ENCODE measurements around the gene HLCS. TPM values are rescaled to one million over a fixed set of nuclear protein-coding genes. Genes with fewer than 3 reads are reported as not detected.
A peak's percentile ranks its signal among the peaks of the same experiment; 100 is the strongest.
"Not testable (repeated sequence)": the region's sequence is repeated elsewhere in the genome, so short reads cannot be mapped to it uniquely, and the experiment has no call there.

HLCS gene
- total RNA-seq: 10 to 100 TPM; 16.7 to 28.8 TPM
- 10 to 100 TPM; 12.5 to 14.7 TPM for polyA plus RNA-seq (ENCODE audit: insufficient read length in 2 of 2)
- long read RNA-seq, donor 1, partial matches to known transcripts: 19 of 19 reads
- long read RNA-seq, donor 1, other reads (novel, unspliced or antisense): 0 of 19 reads
- long read RNA-seq, donor 2: 0 reads
- long read RNA-seq, donor 3: 0 reads
- long read RNA-seq, donor 4: 0 reads

DNA sequence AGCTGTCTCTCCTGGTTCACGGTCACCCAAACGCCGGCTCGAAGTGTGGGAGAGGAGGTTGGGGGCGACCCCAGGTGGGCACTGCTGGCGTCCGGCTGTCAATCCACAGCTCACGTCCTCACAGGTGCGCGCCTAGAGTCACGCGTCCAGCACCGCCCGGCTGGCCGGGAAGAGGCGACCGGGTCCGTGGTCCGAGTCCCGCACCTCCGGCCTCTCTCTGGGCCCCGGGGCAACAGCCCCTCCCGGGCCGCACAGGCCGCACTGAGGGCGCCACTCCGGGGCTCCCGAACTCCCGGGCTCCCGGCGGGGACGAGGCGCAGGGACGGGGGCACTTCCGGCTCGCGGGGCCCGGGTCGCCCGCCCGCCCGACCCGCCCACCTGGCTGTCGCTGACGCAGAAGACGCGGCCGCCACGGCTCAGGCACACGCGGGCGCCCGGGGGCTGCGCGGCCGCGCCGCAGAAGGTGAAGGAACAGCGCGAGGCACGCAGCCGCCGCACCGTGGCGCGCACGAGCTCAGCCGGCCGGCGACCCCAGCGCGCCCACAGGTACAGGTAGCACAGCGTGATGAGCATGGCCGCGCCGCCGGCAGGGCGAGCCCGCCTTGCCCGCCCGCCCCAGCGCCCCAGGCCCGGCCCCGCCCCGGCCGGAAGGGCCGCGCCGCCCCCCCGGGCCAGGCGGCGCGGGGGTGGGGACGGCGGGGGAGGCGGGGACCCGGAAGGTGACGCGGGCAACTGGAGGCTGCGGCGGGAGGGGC is at the start of gene HLCS:
TSS of gene HLCS (minus strand) at position 604 of the 755 bp plus-strand sequence. CDS start at position 573, 31 bp downstream.
- Histone ChIP-seq H3K4me1 (ENCODE audit: control insufficient read depth, insufficient read depth, low read length) (peaks cover 12% of the 10 kb centered on the region), H3K27ac (ENCODE audit: low read depth, low read length) (peak within 1 kb of the TSS; percentile 57), H3K27me3 (ENCODE audit: control insufficient read depth, insufficient read depth, low read length) (no peaks in the 10 kb centered on the region), H3K4me3 (ENCODE audit: low read depth, low read length) (peak within 1 kb of the TSS; percentile 48), H3K9me3 (ENCODE audit: control insufficient read depth, insufficient read depth, low read length) (no peaks in the 10 kb centered on the region), H3K36me3 (ENCODE audit: control insufficient read depth, insufficient read depth, low read length) (peaks cover 8% of the 10 kb centered on the region)
- peak in 2 of 6 donors; percentile 76 to 86 for DNase-seq (ENCODE audit: low read depth in 4 of 6, low spot score in 6 of 6)
- WGBS (ENCODE audit: insufficient coverage): under 1% methylated on average over 97 of the region's 101 CpGs

DNA sequence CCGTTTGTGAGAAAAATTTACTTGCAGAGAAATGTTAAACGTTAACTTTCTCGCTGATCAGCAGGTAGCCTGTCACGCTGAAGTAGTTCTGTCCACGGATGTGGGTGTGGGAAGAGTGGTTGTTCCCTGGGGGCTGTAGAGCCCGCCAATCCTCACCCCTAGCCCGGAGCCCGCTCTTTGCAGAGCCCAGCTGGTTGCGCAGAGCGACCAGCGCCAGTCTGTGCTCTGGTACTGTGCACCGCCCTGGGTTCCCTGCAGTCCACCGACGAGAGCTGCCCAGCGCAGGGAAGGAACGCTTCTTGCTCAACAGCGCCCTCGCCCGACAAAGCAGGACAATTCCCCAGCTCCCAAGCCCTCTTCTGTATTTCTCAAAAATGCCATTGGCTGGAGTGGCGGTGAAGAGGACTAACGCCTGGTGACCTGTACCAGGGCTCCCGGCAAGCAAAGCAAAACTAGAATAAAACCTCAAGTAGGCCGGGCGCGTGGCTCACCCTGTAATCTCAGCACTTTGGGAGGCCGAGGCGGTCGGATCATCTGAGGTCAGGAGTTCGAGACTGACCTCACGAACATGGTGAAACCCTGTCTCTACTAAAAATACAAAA is 43.4 kb upstream of the HLCS start:
- Histone ChIP-seq H3K27ac (ENCODE audit: low read depth, low read length) (no peak overlapping the region), H3K9me3 (ENCODE audit: control insufficient read depth, insufficient read depth, low read length) (no peaks in the 10 kb centered on the region), H3K4me1 (ENCODE audit: control insufficient read depth, insufficient read depth, low read length) (peaks cover 24% of the 10 kb centered on the region), H3K4me3 (ENCODE audit: low read depth, low read length) (no peak overlapping the region), H3K27me3 (ENCODE audit: control insufficient read depth, insufficient read depth, low read length) (peaks cover 42% of the 10 kb centered on the region), H3K36me3 (ENCODE audit: control insufficient read depth, insufficient read depth, low read length) (no peaks in the 10 kb centered on the region)
- WGBS (ENCODE audit: insufficient coverage): 16% methylated on average over 30 of the region's 30 CpGs
- DNase-seq (ENCODE audit: low read depth in 4 of 6, low spot score in 6 of 6): peak in 4 of 6 donors; percentile 42 to 83 (median 64)

DNA sequence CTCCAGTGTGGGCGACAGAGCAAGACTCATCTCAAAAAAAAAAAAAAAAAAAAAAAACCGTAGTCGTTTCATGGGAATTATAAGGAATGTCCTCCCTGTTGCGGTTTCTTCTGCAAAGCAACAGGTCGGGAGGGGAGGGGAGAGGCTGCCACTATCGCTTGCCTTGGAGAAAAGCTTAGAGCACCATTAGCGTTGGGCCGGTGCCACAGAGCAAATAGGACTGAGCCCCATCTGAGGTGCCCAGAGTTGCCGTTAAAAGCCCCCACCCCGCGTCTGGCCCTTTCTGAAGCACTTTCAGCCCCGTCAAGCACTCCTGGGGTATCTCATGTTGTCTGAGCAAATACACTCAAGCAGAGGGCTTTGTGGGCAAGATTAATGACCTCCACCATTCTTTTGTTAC is 42.3 kb upstream of the HLCS start:
- Histone ChIP-seq H3K36me3 (ENCODE audit: control insufficient read depth, insufficient read depth, low read length) (no peaks in the 10 kb centered on the region), H3K4me1 (ENCODE audit: control insufficient read depth, insufficient read depth, low read length) (peaks cover 24% of the 10 kb centered on the region), H3K4me3 (ENCODE audit: low read depth, low read length) (no peak overlapping the region), H3K9me3 (ENCODE audit: control insufficient read depth, insufficient read depth, low read length) (no peaks in the 10 kb centered on the region), H3K27ac (ENCODE audit: low read depth, low read length) (no peak overlapping the region), H3K27me3 (ENCODE audit: control insufficient read depth, insufficient read depth, low read length) (peaks cover 42% of the 10 kb centered on the region)
- WGBS (ENCODE audit: insufficient coverage): 33% methylated on average over 10 of the region's 12 CpGs
- DNase-seq (ENCODE audit: low read depth in 4 of 6, low spot score in 6 of 6): peak in 1 of 6 donors; percentile 19

DNA sequence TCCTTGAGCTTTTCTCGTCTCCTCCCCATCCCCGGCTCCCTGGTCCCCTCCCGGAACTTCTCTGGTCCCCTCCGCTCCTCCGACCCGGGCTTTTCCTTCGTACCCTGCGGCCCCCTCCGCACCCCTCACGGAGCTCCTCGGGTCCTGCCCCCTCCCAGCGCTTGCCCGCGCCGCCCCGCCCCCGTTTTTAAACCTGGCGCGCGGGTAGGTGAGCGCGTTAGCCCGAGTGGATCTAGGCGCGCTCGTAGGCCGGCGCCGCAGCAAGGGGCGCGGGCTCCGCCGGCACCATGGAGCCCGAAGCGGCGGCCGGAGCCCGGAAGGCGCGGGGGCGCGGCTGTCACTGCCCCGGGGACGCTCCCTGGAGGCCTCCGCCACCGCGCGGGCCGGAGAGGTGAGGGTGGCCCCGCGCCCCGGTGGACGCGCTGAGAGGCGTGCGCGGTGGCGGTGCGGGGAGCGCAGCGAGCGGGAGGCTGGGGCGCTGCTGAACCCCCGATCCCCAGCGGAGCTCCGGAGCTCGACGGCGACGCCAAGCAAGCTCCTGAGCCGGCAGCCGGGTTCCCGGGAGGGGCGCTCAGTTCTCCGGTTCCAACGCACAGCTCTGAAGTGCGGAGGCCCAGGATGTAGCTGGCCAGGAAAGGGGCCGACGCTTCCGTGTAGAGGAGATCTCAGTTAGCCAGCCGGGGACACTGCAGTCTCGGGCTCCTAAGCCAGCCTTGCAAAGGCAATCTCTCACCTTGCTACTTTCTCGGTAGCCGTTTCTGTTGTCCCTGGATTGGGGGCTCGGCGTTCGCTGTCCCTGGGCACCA is 40.2 kb upstream of the HLCS start, which contains the start of gene RIPPLY3:
TSS of gene RIPPLY3 (plus strand) at position 217 of the 806 bp plus-strand sequence. CDS start at position 288, 71 bp downstream.
- WGBS (ENCODE audit: insufficient coverage): 1% methylated on average over 87 of the region's 87 CpGs
- H3K27ac ChIP-seq (ENCODE audit: low read depth, low read length): no peak within 1 kb of the TSS
- H3K36me3 ChIP-seq (ENCODE audit: control insufficient read depth, insufficient read depth, low read length): no peaks in the 10 kb centered on the region
- no peaks in the 10 kb centered on the region for H3K9me3 ChIP-seq (ENCODE audit: control insufficient read depth, insufficient read depth, low read length)
- peak in 2 of 6 donors; percentile 46 to 62 for DNase-seq (ENCODE audit: low read depth in 4 of 6, low spot score in 6 of 6)
- peaks cover 24% of the 10 kb centered on the region for H3K4me1 ChIP-seq (ENCODE audit: control insufficient read depth, insufficient read depth, low read length)
- H3K27me3 ChIP-seq (ENCODE audit: control insufficient read depth, insufficient read depth, low read length): peaks cover 42% of the 10 kb centered on the region
- H3K4me3 ChIP-seq (ENCODE audit: low read depth, low read length): peak within 1 kb of the TSS; percentile 22

DNA sequence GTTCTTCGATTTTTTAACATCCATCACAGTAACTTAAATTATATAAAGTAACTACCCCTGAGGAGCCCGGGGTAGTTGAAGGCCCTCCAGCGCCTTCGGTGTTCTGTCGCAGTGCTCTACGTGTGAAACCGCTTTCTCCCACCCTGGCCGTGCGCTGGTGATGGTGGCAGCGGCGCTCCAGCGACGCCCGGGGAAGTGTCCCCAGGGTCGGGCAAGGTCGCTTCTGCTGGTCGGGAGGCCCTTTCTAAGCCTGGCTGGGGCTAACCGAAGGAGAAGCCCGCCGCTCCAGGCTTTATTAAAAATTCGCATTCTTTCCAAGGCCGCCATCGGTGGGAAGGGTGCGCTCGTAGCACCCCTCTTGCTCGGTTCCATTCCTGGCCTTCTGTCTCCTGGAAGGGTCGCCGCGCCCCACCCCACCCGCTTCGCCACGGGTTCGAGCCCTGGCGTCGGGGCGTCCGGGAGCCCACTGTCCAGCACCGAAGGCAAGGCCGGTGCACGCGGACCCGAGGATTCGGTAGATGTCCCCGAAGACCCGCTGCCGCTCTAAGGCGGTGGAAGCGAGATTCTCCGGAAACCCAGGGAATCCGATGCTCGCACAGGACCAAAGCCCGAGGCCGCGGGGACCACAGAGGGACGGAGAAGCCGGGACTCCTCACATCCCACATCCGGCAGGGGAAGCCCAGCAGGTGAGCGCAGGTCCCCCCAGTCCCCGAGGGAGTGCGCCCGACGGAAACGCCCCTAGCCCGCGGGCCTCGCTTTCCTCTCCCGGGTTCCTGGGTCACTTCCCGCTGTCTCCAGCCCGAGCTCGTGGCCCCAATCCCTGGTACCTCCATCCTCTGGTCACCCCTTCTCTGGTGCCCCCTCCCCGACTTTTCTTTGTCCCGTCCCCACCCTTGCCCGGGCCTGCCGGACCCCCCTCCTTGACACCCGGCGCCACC is 39.3 kb upstream of the HLCS start:
- peak in 1 of 6 donors; percentile 17 for DNase-seq (ENCODE audit: low read depth in 4 of 6, low spot score in 6 of 6)
- 10% methylated on average over 75 of the region's 76 CpGs for WGBS (ENCODE audit: insufficient coverage)
- no peaks in the 10 kb centered on the region for H3K36me3 ChIP-seq (ENCODE audit: control insufficient read depth, insufficient read depth, low read length)
- H3K4me1 ChIP-seq (ENCODE audit: control insufficient read depth, insufficient read depth, low read length): peaks cover 24% of the 10 kb centered on the region
- H3K4me3 ChIP-seq (ENCODE audit: low read depth, low read length): peak overlapping the region; percentile 22
- peaks cover 42% of the 10 kb centered on the region for H3K27me3 ChIP-seq (ENCODE audit: control insufficient read depth, insufficient read depth, low read length)
- H3K9me3 ChIP-seq (ENCODE audit: control insufficient read depth, insufficient read depth, low read length): no peaks in the 10 kb centered on the region
- no peak overlapping the region for H3K27ac ChIP-seq (ENCODE audit: low read depth, low read length)

DNA sequence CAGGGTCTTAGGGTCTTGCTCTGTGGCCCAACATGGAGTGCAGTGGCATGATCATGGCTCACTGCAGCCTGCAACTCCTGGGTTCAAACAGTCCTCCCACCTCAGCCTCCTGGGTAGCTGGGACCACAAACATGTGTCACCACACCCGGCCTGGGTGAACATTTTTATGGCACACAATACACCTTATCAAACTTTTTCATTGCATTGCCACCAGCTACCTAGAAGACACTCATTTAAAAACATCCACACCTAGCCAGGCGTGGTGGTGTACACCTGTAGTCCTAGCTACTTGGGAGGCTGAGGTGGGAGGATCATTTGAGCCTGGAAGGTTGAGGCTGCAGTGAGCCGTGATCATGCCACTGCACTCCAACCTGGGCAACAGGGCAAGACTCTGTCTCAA is 37.4 kb upstream of the HLCS start:
- peaks cover 28% of the 10 kb centered on the region for H3K27me3 ChIP-seq (ENCODE audit: control insufficient read depth, insufficient read depth, low read length)
- 100% methylated on average over 1 of the region's 3 CpGs for WGBS (ENCODE audit: insufficient coverage)
- H3K4me3 ChIP-seq (ENCODE audit: low read depth, low read length); DNase-seq (ENCODE audit: low read depth in 4 of 6, low spot score in 6 of 6); H3K36me3 ChIP-seq (ENCODE audit: control insufficient read depth, insufficient read depth, low read length); H3K27ac ChIP-seq (ENCODE audit: low read depth, low read length); H3K9me3 ChIP-seq (ENCODE audit: control insufficient read depth, insufficient read depth, low read length): not testable (repeated sequence)
- peaks cover 16% of the 10 kb centered on the region for H3K4me1 ChIP-seq (ENCODE audit: control insufficient read depth, insufficient read depth, low read length)

DNA sequence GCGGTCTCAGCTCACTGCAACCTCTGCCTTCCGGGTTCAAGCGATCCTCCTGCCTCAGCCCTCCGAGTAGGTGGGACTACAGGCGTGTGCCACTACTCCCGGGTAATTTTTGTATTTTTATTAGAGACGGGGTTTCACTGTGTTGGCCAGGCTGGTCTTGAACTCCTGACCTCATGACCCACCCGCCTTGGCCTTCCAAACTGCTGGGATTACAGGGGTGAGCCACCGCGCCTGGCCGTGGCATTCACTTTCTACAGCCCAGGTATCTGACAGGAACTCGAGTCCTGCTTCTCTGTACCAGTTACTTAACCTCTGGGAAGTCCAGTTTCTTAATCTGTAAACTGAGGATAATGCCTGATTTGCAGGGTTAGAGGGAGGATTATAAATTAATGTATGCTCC is 36.4 kb upstream of the HLCS start:
- peaks cover 14% of the 10 kb centered on the region for H3K4me1 ChIP-seq (ENCODE audit: control insufficient read depth, insufficient read depth, low read length)
- WGBS (ENCODE audit: insufficient coverage): 93% methylated on average over 11 of the region's 12 CpGs
- H3K4me3 ChIP-seq (ENCODE audit: low read depth, low read length); H3K36me3 ChIP-seq (ENCODE audit: control insufficient read depth, insufficient read depth, low read length); H3K27ac ChIP-seq (ENCODE audit: low read depth, low read length); DNase-seq (ENCODE audit: low read depth in 4 of 6, low spot score in 6 of 6); H3K9me3 ChIP-seq (ENCODE audit: control insufficient read depth, insufficient read depth, low read length): not testable (repeated sequence)
- H3K27me3 ChIP-seq (ENCODE audit: control insufficient read depth, insufficient read depth, low read length): peaks cover 22% of the 10 kb centered on the region

DNA sequence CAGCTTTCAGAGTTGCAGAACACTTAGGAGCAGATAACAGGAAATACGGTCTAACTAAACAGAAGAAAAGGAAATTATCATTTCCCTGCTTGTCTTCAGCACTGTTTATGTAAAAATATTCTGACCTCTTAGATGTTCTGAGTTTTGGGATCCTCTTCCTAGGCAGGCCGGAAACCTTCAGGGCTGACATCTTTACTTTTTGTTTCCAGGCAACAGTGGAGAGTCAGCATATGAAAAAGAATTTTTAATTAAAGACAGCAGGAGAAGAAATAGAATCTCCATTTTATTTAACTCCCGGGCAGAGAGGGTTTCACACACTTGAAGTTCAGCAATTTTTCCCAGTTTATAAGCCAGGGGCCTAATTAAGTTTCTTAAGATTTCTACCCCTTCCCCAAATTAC is 35.0 kb upstream of the HLCS start:
- no peaks in the 10 kb centered on the region for H3K36me3 ChIP-seq (ENCODE audit: control insufficient read depth, insufficient read depth, low read length)
- peaks cover 11% of the 10 kb centered on the region for H3K27me3 ChIP-seq (ENCODE audit: control insufficient read depth, insufficient read depth, low read length)
- H3K4me1 ChIP-seq (ENCODE audit: control insufficient read depth, insufficient read depth, low read length): peaks cover 8% of the 10 kb centered on the region
- H3K4me3 ChIP-seq (ENCODE audit: low read depth, low read length): no peak overlapping the region
- no peaks in the 10 kb centered on the region for H3K9me3 ChIP-seq (ENCODE audit: control insufficient read depth, insufficient read depth, low read length)
- WGBS (ENCODE audit: insufficient coverage): no CpG with 5 or more reads among the region's 3 CpGs
- DNase-seq (ENCODE audit: low read depth in 4 of 6, low spot score in 6 of 6): peak in 1 of 6 donors; percentile 75
- H3K27ac ChIP-seq (ENCODE audit: low read depth, low read length): no peak overlapping the region

Measured in spinal cord (tissue), 10 donors.